ENCODE data around the gene DIDO1.
"Not testable (repeated sequence)": the region's sequence is repeated elsewhere in the genome, so short reads cannot be mapped to it uniquely, and the experiment has no call there.

DIDO1 gene

GRCh38 chr20:62852841-62853240 is 73.5 kb downstream of the DIDO1 start:
- TF ChIP-seq CTCF (IDR thresholded peaks at IDR 0.05; ENCODE audit: low read depth, low read length) = no peak
- no peak for DNase-seq (ENCODE audit: low read depth, low spot score)
- no peak overlapping the region for H3K4me3 ChIP-seq (ENCODE audit: low read depth, low read length)
- in situ Hi-C loops (cut with HindIII; ENCODE audit: low sequenced_read_pairs) = no loop called here

- no peak for DNase-seq (ENCODE audit: low read depth, low spot score)
- in situ Hi-C loops (cut with HindIII; ENCODE audit: low sequenced_read_pairs) = no loop called here
- no peak for TF ChIP-seq CTCF (IDR thresholded peaks at IDR 0.05; ENCODE audit: low read depth, low read length)
- H3K4me3 ChIP-seq (ENCODE audit: low read depth, low read length) = no peak overlapping the region
These were observed 74.1 kb downstream of the DIDO1 start for GRCh38 chr20:62852196-62852595.

- H3K4me3 ChIP-seq (ENCODE audit: low read depth, low read length) = no peak overlapping the region
- no peak for TF ChIP-seq CTCF (IDR thresholded peaks at IDR 0.05; ENCODE audit: low read depth, low read length)
- DNase-seq (ENCODE audit: low read depth, low spot score) = no peak
- in situ Hi-C loops (cut with HindIII; ENCODE audit: low sequenced_read_pairs) = no loop called here
These were observed 75.9 kb downstream of the DIDO1 start for GRCh38 chr20:62850333-62850974.

- in situ Hi-C loops (cut with HindIII; ENCODE audit: low sequenced_read_pairs) = no loop called here
- H3K4me3 ChIP-seq (ENCODE audit: low read depth, low read length) = no peak overlapping the region
- DNase-seq (ENCODE audit: low read depth, low spot score) = no peak
- no peak for TF ChIP-seq CTCF (IDR thresholded peaks at IDR 0.05; ENCODE audit: low read depth, low read length)
These were observed 76.9 kb downstream of the DIDO1 start for GRCh38 chr20:62849431-62849830.

GRCh38 chr20:62848917-62849316 is 77.4 kb downstream of the DIDO1 start:
- H3K4me3 ChIP-seq (ENCODE audit: low read depth, low read length); DNase-seq (ENCODE audit: low read depth, low spot score); in situ Hi-C loops (cut with HindIII; ENCODE audit: low sequenced_read_pairs): not testable (repeated sequence)

GRCh38 chr20:62846166-62846890 is 80.0 kb downstream of the DIDO1 start:
- in situ Hi-C loops (cut with HindIII; ENCODE audit: low sequenced_read_pairs) = no loop called here
- DNase-seq (ENCODE audit: low read depth, low spot score) = no peak
- no peak for TF ChIP-seq CTCF (IDR thresholded peaks at IDR 0.05; ENCODE audit: low read depth, low read length)
- H3K4me3 ChIP-seq (ENCODE audit: low read depth, low read length) = no peak overlapping the region

- TF ChIP-seq CTCF (IDR thresholded peaks at IDR 0.05; ENCODE audit: low read depth, low read length) = no peak
- in situ Hi-C loops (cut with HindIII; ENCODE audit: low sequenced_read_pairs) = no loop called here
- H3K4me3 ChIP-seq (ENCODE audit: low read depth, low read length) = no peak overlapping the region
- DNase-seq (ENCODE audit: low read depth, low spot score) = peak; percentile 14
These were observed 80.7 kb downstream of the DIDO1 start for GRCh38 chr20:62845416-62846160.

Measured in astrocyte of the spinal cord (primary cell).